Panc1 (cell line): ENCODE measurements around the gene PLEKHG4B. TPM values are rescaled to one million over a fixed set of nuclear protein-coding genes. Genes with fewer than 3 reads are reported as not detected.

Experiments used
- ATAC-seq: fragments of 200-7000 bp; cut with Tn5 transposase; 2 replicates; pipeline ENCODE4 v1.9.1; 2020; ENCODE audit warnings: mild to moderate bottlenecking, moderate library complexity
- BruUV-seq: library from RNA; stranded (reverse); fragments of 400-500 nt; replicated peaks from 2 replicates; lab custom pipeline; 2021; lab: Mats Ljungman, UMichigan
- CTCF ChIA-PET: fragments of 300-600 bp; sonication (Branson Sonifier 250); formaldehyde crosslinking; loops from one replicate; lab custom pipeline; 2022; ENCODE audit warnings: antibody characterized with exemption; lab: Charles Lee
- POLR2A ChIA-PET: fragments of 300-600 bp; sonication (Branson Sonifier 250); formaldehyde crosslinking; loops from one replicate; lab custom pipeline; 2022; ENCODE audit warnings: antibody characterized with exemption; lab: Charles Lee
- DNase-seq: peaks from one replicate; pipeline ENCODE4 v3.0.0-alpha.2; 2010; ENCODE audit warnings: low read depth, low spot score
- H3K27ac ChIP-seq: 2 replicates; pipeline ENCODE4 v1.5.1; 2011; ENCODE audit warnings: mild to moderate bottlenecking, low read length, inconsistent platforms
- H3K27me3 ChIP-seq: fragments of 200-500 bp; sonication (Bioruptor generic); 2 replicates; pipeline ENCODE4 v1.6.0; 2014; ENCODE audit warnings: low read length, inconsistent platforms; ENCODE audit not compliant: control insufficient read depth, insufficient read depth
- H3K36me3 ChIP-seq: fragments of 200-500 bp; sonication (Bioruptor generic); 2 replicates; pipeline ENCODE4 v1.5.1; 2014; ENCODE audit warnings: inconsistent platforms, mild to moderate bottlenecking, low read length, moderate library complexity; ENCODE audit not compliant: control insufficient read depth, insufficient read depth
- H3K4me1 ChIP-seq: 2 replicates; pipeline ENCODE4 v1.5.1; 2011; ENCODE audit warnings: inconsistent platforms, mild to moderate bottlenecking, low read length, moderate library complexity; ENCODE audit not compliant: control insufficient read depth, insufficient read depth
- H3K4me3 ChIP-seq, 2 experiments: 2 replicates each; pipeline ENCODE4 v1.5.1; 2011 to 2012; ENCODE audit warnings: low read depth in 2 of 2, low read length in 2 of 2, mild to moderate bottlenecking in 2 of 2, inconsistent platforms in 1 of 2, moderate library complexity in 1 of 2
- H3K9me3 ChIP-seq: fragments of 200-500 bp; sonication (Bioruptor generic); 2 replicates; pipeline ENCODE4 v1.5.1; 2014; ENCODE audit warnings: low read depth, mild to moderate bottlenecking, inconsistent platforms, low read length, moderate library complexity; ENCODE audit not compliant: control insufficient read depth, insufficient read depth
- CTCF ChIP-seq: fragments of 450-650 bp; IDR thresholded peaks from 2 replicates; pipeline ENCODE4 v1.5.1; 2017; ENCODE audit warnings: mild to moderate bottlenecking
- POLR2AphosphoS5 ChIP-seq: IDR thresholded peaks from 2 replicates; pipeline ENCODE4 v1.6.1; 2012; ENCODE audit warnings: mild to moderate bottlenecking, low read depth, low read length, moderate library complexity
- REST ChIP-seq, 2 experiments: IDR thresholded peaks; 2 replicates each; pipeline ENCODE4 v1.6.1; 2011 to 2012; ENCODE audit warnings: low read depth in 2 of 2, control low read depth in 1 of 2, low read length in 1 of 2, mild to moderate bottlenecking in 1 of 2, moderate library complexity in 1 of 2; ENCODE audit not compliant: insufficient read depth in 1 of 2
- SIN3A ChIP-seq: IDR thresholded peaks from 2 replicates; pipeline ENCODE4 v1.6.1; 2012; ENCODE audit warnings: low read depth, mild to moderate bottlenecking, low read length, moderate library complexity, borderline replicate concordance; ENCODE audit not compliant: insufficient read depth
- TCF7L2 ChIP-seq: IDR thresholded peaks from 2 replicates; pipeline ENCODE4 v1.6.1; 2011; ENCODE audit warnings: mild to moderate bottlenecking, low read depth, low read length, inconsistent platforms
- in situ Hi-C: cut with HindIII; loops from 2 replicates; pipeline ENCODE4 v1.10.0; 2016; ENCODE audit warnings: low sequenced_read_pairs, low pct_unique_long_range_greater_than_20kb
- intact Hi-C: fragments of 100-400 bp; cut with micrococcal nuclease; formaldehyde crosslinking; loops from one replicate; pipeline ENCODE4 v1.10.0; 2022; ENCODE audit not compliant: unreplicated experiment
- total RNA-seq: library from RNA; stranded (reverse); gene quantifications from one replicate; pipeline ENCODE4 v1.2.1, GENCODE V29; 2021; ENCODE audit not compliant: unreplicated experiment

PLEKHG4B gene
- total RNA-seq, 1 experiment from 2014 or later: 8.9 TPM

GRCh38 chr5:109826-110225, 17.9 kb downstream of the PLEKHG4B start:
- Histone ChIP-seq H3K4me1 (peaks cover 14% of the 10 kb centered on the region; the same call in 1 of the 2 replicates), H3K36me3 (no peaks in the 10 kb centered on the region), H3K4me3 (no peak overlapping the region), H3K27me3 (no peaks in the 10 kb centered on the region), H3K27ac (no peak overlapping the region), H3K9me3 (no peaks in the 10 kb centered on the region)
- ChIA-PET CTCF (no interaction called here), POLR2A (no interaction called here)
- no TSS peak for BruUV-seq
- intact Hi-C loops: no loop called here
- DNase-seq (no peak), ATAC-seq (no peak)
- no peak for TF ChIP-seq TCF7L2
- no peak for TF ChIP-seq REST (IDR thresholded peaks at IDR 0.05; ENCODE audit: insufficient read depth in 1 of 2, low read depth in 2 of 2, low read length in 1 of 2)
- TF ChIP-seq POLR2AphosphoS5: no peak
- no peak for TF ChIP-seq CTCF
- TF ChIP-seq SIN3A: no peak
- in situ Hi-C loops: no loop called here

GRCh38 chr5:110270-110888, 18.4 kb downstream of the PLEKHG4B start:
- Histone ChIP-seq H3K36me3 (no peaks in the 10 kb centered on the region), H3K27me3 (no peaks in the 10 kb centered on the region), H3K27ac (no peak overlapping the region), H3K4me1 (peaks cover 11% of the 10 kb centered on the region; the same call in 1 of the 2 replicates), H3K9me3 (no peaks in the 10 kb centered on the region), H3K4me3 (no peak overlapping the region)
- POLR2A ChIA-PET: interaction anchor here (0.6 kb wide), 1 partner anchor 23 kb away, joined by 3 read pairs; no protein-coding TSS in a partner anchor
- TF ChIP-seq POLR2AphosphoS5: no peak
- TF ChIP-seq TCF7L2: no peak
- TF ChIP-seq CTCF: no peak
- TF ChIP-seq REST (IDR thresholded peaks at IDR 0.05; ENCODE audit: insufficient read depth in 1 of 2, low read depth in 2 of 2, low read length in 1 of 2): no peak
- no peak for TF ChIP-seq SIN3A
- ATAC-seq: no peak
- in situ Hi-C loops (no loop called here), intact Hi-C loops (no loop called here)
- no peak for DNase-seq
- BruUV-seq: no TSS peak
- CTCF ChIA-PET: no interaction called here
